SK-N-SH (cell line): ENCODE data around the gene TLX1. TPM values are rescaled to one million over a fixed set of nuclear protein-coding genes. Genes with fewer than 3 reads are reported as not detected.

Experiments
- CTCF ChIA-PET: fragments of 300-600, 350-600 bp; formaldehyde crosslinking; extraction: SDS; loops from one replicate; lab custom pipeline; 2021; lab: Yijun Ruan, JAX
- POLR2A ChIA-PET: fragments of 350-600 bp; sonication (Branson Sonifier 250); formaldehyde crosslinking; extraction: SDS; loops from one replicate; lab custom pipeline; 2020; ENCODE audit warnings: antibody characterized with exemption, inconsistent platforms; lab: Yijun Ruan, JAX
- DNase-seq: peaks from one replicate; pipeline ENCODE4 v3.0.0; 2012
- H2AFZ ChIP-seq: fragments of 200-600 bp; sonication (generic); 2 replicates; pipeline ENCODE4 v1.8.1; 2016; ENCODE audit warnings: antibody characterized with exemption, mild to moderate bottlenecking, low read depth
- H3F3A ChIP-seq: fragments of 200-600 bp; sonication (generic); replicated peaks from 2 replicates; pipeline ENCODE3; 2016; ENCODE audit warnings: antibody characterized with exemption, mild to moderate bottlenecking; ENCODE audit not compliant: insufficient read depth
- H3K27ac ChIP-seq, 2 experiments: fragments of 200-500 bp in 1 of 2; fragments of 200-600 bp in 1 of 2; sonication (Bioruptor generic) in 1 of 2; sonication (generic), shearing (Covaris generic) in 1 of 2; 2 replicates each; pipeline versions ENCODE4 v1.5.1 to v1.6.1; 2014 to 2016; ENCODE audit warnings: low read depth in 2 of 2, inconsistent platforms in 1 of 2, low read length in 1 of 2, mild to moderate bottlenecking in 1 of 2, mixed read lengths in 1 of 2
- H3K27me3 ChIP-seq: fragments of 200-600 bp; sonication (generic), shearing (Covaris generic); 2 replicates; pipeline ENCODE4 v1.6.1; 2016; ENCODE audit warnings: mixed run types; ENCODE audit not compliant: insufficient read depth
- H3K36me3 ChIP-seq, 2 experiments: fragments of 200-500 bp in 1 of 2; fragments of 200-600 bp in 1 of 2; sonication (Bioruptor generic) in 1 of 2; sonication (generic) in 1 of 2; replicated peaks in 1 of 2; 2 replicates each; pipeline versions ENCODE3 to v1.5.1; 2014 to 2016; ENCODE audit warnings: low read length in 1 of 2, mild to moderate bottlenecking in 1 of 2; ENCODE audit not compliant: insufficient read depth in 2 of 2, control insufficient read depth in 1 of 2
- H3K4me1 ChIP-seq, 2 experiments: fragments of 200-500 bp in 1 of 2; fragments of 200-600 bp in 1 of 2; sonication (Bioruptor generic) in 1 of 2; sonication (generic), shearing (Covaris generic) in 1 of 2; 2 replicates each; pipeline versions ENCODE4 v1.5.1 to v1.6.1; 2014 to 2016; ENCODE audit warnings: low read depth in 1 of 2, low read length in 1 of 2, mixed run types in 1 of 2; ENCODE audit not compliant: insufficient read depth in 2 of 2, control insufficient read depth in 1 of 2
- H3K4me2 ChIP-seq: fragments of 200-600 bp; sonication (generic), shearing (Covaris generic); 2 replicates; pipeline ENCODE4 v1.6.1; 2017; ENCODE audit warnings: mixed run types
- H3K4me3 ChIP-seq, 2 experiments: fragments of 200-500 bp in 1 of 2; fragments of 200-600 bp in 1 of 2; sonication (Bioruptor generic) in 1 of 2; sonication (generic), shearing (Covaris generic) in 1 of 2; 2 replicates each; pipeline versions ENCODE4 v1.5.1 to v1.8.1; 2014 to 2016; ENCODE audit warnings: low read depth in 2 of 2, inconsistent platforms in 1 of 2, low read length in 1 of 2, mild to moderate bottlenecking in 1 of 2, mixed read lengths in 1 of 2, moderate library complexity in 1 of 2
- H3K79me2 ChIP-seq: fragments of 200-600 bp; sonication (generic); 2 replicates; pipeline ENCODE4 v1.8.1; 2017; ENCODE audit warnings: mild to moderate bottlenecking; ENCODE audit not compliant: insufficient read depth
- H3K9ac ChIP-seq: fragments of 200-600 bp; sonication (generic); 2 replicates; pipeline ENCODE4 v1.6.1; 2017; ENCODE audit warnings: mixed run types
- H3K9me2 ChIP-seq: fragments of 200-600 bp; sonication (generic); 2 replicates; pipeline ENCODE4 v1.6.1; 2017; ENCODE audit warnings: mixed run types
- H3K9me3 ChIP-seq: fragments of 200-600 bp; sonication (generic); 2 replicates; pipeline ENCODE4 v1.6.1; 2017; ENCODE audit warnings: mixed run types, mild to moderate bottlenecking, moderate library complexity
- H4K20me1 ChIP-seq: fragments of 200-600 bp; sonication (generic); 2 replicates; pipeline ENCODE4 v1.6.1; 2017; ENCODE audit warnings: mild to moderate bottlenecking, mixed run types; ENCODE audit not compliant: insufficient read depth
- CTCF ChIP-seq: fragments of 200-600 bp; sonication (generic); IDR thresholded peaks from 2 replicates; pipeline ENCODE4 v1.6.1; 2017; ENCODE audit warnings: antibody characterized with exemption, mild to moderate bottlenecking, moderate library complexity
- FOSL2 ChIP-seq: IDR thresholded peaks from 2 replicates; pipeline ENCODE4 v1.4.0; 2012; ENCODE audit warnings: low read depth, mild to moderate bottlenecking, moderate library complexity, borderline replicate concordance
- FOXM1 ChIP-seq: IDR thresholded peaks from 2 replicates; pipeline ENCODE4 v1.4.0; 2012; ENCODE audit warnings: low read depth, mild to moderate bottlenecking
- GABPA ChIP-seq: IDR thresholded peaks from 2 replicates; pipeline ENCODE4 v1.4.0; 2012; ENCODE audit warnings: low read depth, mild to moderate bottlenecking
- MAX ChIP-seq: IDR thresholded peaks from 2 replicates; pipeline ENCODE4 v1.4.0; 2012; ENCODE audit warnings: low read depth
- MXI1 ChIP-seq: IDR thresholded peaks from 2 replicates; pipeline ENCODE4 v1.6.1; 2012; ENCODE audit warnings: mild to moderate bottlenecking, low read depth, low read length, improper control_type of control experiment
- PBX3 ChIP-seq: IDR thresholded peaks from 2 replicates; pipeline ENCODE4; 2012
- RCOR1 ChIP-seq: fragments of 150-350 bp; IDR thresholded peaks from 2 replicates; pipeline ENCODE4 v1.6.1; 2017; ENCODE audit warnings: antibody characterized with exemption, low read length
- RFX5 ChIP-seq: IDR thresholded peaks from 2 replicates; pipeline ENCODE4 v1.6.1; 2012; ENCODE audit warnings: mild to moderate bottlenecking, improper control_type of control experiment, low read length
- RXRA ChIP-seq: IDR thresholded peaks from 2 replicates; pipeline ENCODE4 v1.4.0; 2012; ENCODE audit warnings: low read depth, mild to moderate bottlenecking, borderline replicate concordance
- SIN3A ChIP-seq: IDR thresholded peaks from 2 replicates; pipeline ENCODE4 v1.6.1; 2012; ENCODE audit warnings: low read depth, mild to moderate bottlenecking, low read length, moderate library complexity, borderline replicate concordance
- TAF1 ChIP-seq: IDR thresholded peaks from 2 replicates; pipeline ENCODE4 v1.6.1; 2012; ENCODE audit warnings: low read depth, mild to moderate bottlenecking, low read length, moderate library complexity, borderline replicate concordance
- USF1 ChIP-seq: IDR thresholded peaks from 2 replicates; pipeline ENCODE4 v1.4.0; 2012; ENCODE audit warnings: low read depth, borderline replicate concordance
- ZBTB33 ChIP-seq: IDR thresholded peaks from 2 replicates; pipeline ENCODE4 v1.4.0; 2012; ENCODE audit warnings: low read depth, borderline replicate concordance
- WGBS: methylation state at CpG from one replicate; pipeline ENCODE4 v1.1.6; 2017; ENCODE audit warnings: low lambda C conversion rate; 5-methylcytosine and 5-hydroxymethylcytosine counted together
- polyA plus RNA-seq, 3 experiments: library from polyadenylated mRNA; depleted of rRNA; stranded (reverse); fragments of >200 nt; gene quantifications; 2 replicates each; pipeline ENCODE4 v1.2.3, GENCODE V29; 2012

Gene TLX1
- 0.02 TPM in 1 of 2 replicates, not detected in the other for polyA plus RNA-seq (2012; rRNA removed)
- 0.03 TPM in 1 of 2 replicates, not detected in the other for polyA plus RNA-seq (2012; cell fraction: cytosol; rRNA removed)
- not detected in 2 replicates for polyA plus RNA-seq (2012; cell fraction: nucleus; rRNA removed)

- Histone ChIP-seq H3K27me3 (peaks cover 86% of the 10 kb centered on the region), H3K79me2 (no peaks in the 10 kb centered on the region), H3K9me3 (no peaks in the 10 kb centered on the region), H3K4me2 (peak within 1 kb of the TSS; percentile 85), H4K20me1 (no peaks in the 10 kb centered on the region), H3K4me3 (peak within 1 kb of the TSS; percentile 33 to 51; a peak in 3 of 4 replicates), H3K9ac (no peak within 1 kb of the TSS), H3K9me2 (no peaks in the 10 kb centered on the region), H3K27ac (no peak within 1 kb of the TSS), H3K36me3 (no peaks in the 10 kb centered on the region), H2AFZ (0 out of 2 replicates have a peak within 1 kb of the TSS, but pooled peaks have one; percentile 68), H3F3A (no peaks in the 10 kb centered on the region), H3K4me1 (peaks cover 0 to 2% of the 10 kb centered on the region in 2 experiments; a peak in 1 of 4 replicates)
- POLR2A ChIA-PET = interaction anchor here (1.3 kb wide), 1 partner anchor 35 kb away, joined by 4 read pairs; no protein-coding TSS in a partner anchor
- 16% methylated on average over 44 of the region's 83 CpGs for WGBS
- CTCF ChIA-PET = interaction anchor here (1.0 to 21.6 kb wide), 6 partner anchors 10 to 438 kb away, joined by 3 to 972 read pairs (median 3); no protein-coding TSS in a partner anchor
- no peak for TF ChIP-seq FOSL2
- TF ChIP-seq FOXM1 = no peak
- TF ChIP-seq SIN3A = no peak
- TF ChIP-seq USF1 = no peak
- no peak for TF ChIP-seq RXRA
- TF ChIP-seq PBX3 = no peak
- no peak for TF ChIP-seq CTCF
- TF ChIP-seq RCOR1 = no peak
- TF ChIP-seq TAF1 = no peak
- no peak for TF ChIP-seq ZBTB33
- TF ChIP-seq MAX = no peak
- TF ChIP-seq MXI1 = no peak
- no peak for TF ChIP-seq RFX5
- TF ChIP-seq GABPA = no peak
- DNase-seq = peak; percentile 80
These were observed at the start of gene TLX1 for GRCh38 chr10:101130984-101131961. Gene TLX1 (plus strand): TSS chr10:101131300. CDS start chr10:101131542, 242 bp downstream.
